Osteocyte (in vitro differentiated cells): ENCODE data around the gene WNT16. TPM values are rescaled to one million over a fixed set of nuclear protein-coding genes. Genes with fewer than 3 reads are reported as not detected.
"Not testable (repeated sequence)": the region's sequence is repeated elsewhere in the genome, so short reads cannot be mapped to it uniquely, and the experiment has no call there.

Experiments
- DNase-seq: peaks from one replicate; pipeline ENCODE4 v3.0.0; 2021; ENCODE audit warnings: mixed read lengths; ENCODE audit not compliant: unreplicated experiment; ENCODE audit errors: extremely low spot score
- H3K27ac Mint-ChIP-seq: one replicate; pipeline ENCODE4 v1.8.0; 2021; ENCODE audit warnings: mild to moderate bottlenecking, mixed read lengths; ENCODE audit not compliant: unreplicated experiment
- H3K27me3 Mint-ChIP-seq: one replicate; pipeline ENCODE4 v1.8.0; 2021; ENCODE audit warnings: mixed read lengths; ENCODE audit not compliant: unreplicated experiment
- H3K36me3 Mint-ChIP-seq: one replicate; pipeline ENCODE4 v1.8.0; 2021; ENCODE audit warnings: mixed read lengths; ENCODE audit not compliant: unreplicated experiment
- H3K4me1 Mint-ChIP-seq: one replicate; pipeline ENCODE4 v1.8.0; 2021; ENCODE audit warnings: mixed read lengths; ENCODE audit not compliant: unreplicated experiment
- H3K4me3 Mint-ChIP-seq: one replicate; pipeline ENCODE4 v1.8.0; 2021; ENCODE audit warnings: mild to moderate bottlenecking, moderate library complexity, mixed read lengths; ENCODE audit not compliant: unreplicated experiment
- H3K9me3 Mint-ChIP-seq: one replicate; pipeline ENCODE4 v1.8.0; 2021; ENCODE audit warnings: mixed read lengths; ENCODE audit not compliant: unreplicated experiment
- total RNA-seq: library from RNA; stranded (reverse); gene quantifications from 2 replicates; pipeline ENCODE4 v1.2.1, GENCODE V29; 2021
- TF ChIP-seq, protein P1 (sequence below): fragments of 200-600 bp; sonication (generic); IDR thresholded peaks from 2 replicates; pipeline ENCODE4 v1.5.0; 2021; ENCODE audit warnings: antibody characterized with exemption, mild to moderate bottlenecking, moderate library complexity

Gene WNT16
- total RNA-seq, 1 donor from 2014 or later, result 0.81 TPM

DNA sequence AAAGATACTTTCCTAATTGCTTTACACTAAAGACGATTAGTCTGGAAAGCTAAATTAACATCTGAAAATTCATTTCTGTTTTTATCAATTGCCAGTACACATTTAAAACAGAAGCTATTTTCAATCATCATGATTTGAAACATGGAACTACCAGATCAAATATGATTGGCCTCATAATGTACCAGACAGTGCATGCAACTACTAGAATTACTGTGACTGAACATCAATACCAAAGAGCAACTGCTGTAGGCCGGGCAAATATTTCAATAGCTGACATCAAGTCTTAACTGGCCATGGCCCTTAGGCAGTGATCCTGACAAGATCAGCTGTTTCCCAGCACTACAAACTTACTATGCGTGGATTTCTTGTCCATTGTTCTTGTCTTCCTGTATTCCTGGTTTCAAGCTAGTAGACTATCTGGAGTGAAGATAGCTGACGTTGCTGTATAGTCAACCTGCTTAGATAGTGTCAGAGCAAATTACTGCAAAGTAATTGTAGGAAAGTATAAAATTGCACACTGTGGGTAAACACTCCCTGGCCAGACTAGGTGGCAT is 21.7 kb upstream of the WNT16 start:
- H3K4me1 Mint-ChIP-seq, result peaks cover 33% of the 10 kb centered on the region
- TF ChIP-seq, protein P1, sequence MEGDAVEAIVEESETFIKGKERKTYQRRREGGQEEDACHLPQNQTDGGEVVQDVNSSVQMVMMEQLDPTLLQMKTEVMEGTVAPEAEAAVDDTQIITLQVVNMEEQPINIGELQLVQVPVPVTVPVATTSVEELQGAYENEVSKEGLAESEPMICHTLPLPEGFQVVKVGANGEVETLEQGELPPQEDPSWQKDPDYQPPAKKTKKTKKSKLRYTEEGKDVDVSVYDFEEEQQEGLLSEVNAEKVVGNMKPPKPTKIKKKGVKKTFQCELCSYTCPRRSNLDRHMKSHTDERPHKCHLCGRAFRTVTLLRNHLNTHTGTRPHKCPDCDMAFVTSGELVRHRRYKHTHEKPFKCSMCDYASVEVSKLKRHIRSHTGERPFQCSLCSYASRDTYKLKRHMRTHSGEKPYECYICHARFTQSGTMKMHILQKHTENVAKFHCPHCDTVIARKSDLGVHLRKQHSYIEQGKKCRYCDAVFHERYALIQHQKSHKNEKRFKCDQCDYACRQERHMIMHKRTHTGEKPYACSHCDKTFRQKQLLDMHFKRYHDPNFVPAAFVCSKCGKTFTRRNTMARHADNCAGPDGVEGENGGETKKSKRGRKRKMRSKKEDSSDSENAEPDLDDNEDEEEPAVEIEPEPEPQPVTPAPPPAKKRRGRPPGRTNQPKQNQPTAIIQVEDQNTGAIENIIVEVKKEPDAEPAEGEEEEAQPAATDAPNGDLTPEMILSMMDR, result no peak

DNA sequence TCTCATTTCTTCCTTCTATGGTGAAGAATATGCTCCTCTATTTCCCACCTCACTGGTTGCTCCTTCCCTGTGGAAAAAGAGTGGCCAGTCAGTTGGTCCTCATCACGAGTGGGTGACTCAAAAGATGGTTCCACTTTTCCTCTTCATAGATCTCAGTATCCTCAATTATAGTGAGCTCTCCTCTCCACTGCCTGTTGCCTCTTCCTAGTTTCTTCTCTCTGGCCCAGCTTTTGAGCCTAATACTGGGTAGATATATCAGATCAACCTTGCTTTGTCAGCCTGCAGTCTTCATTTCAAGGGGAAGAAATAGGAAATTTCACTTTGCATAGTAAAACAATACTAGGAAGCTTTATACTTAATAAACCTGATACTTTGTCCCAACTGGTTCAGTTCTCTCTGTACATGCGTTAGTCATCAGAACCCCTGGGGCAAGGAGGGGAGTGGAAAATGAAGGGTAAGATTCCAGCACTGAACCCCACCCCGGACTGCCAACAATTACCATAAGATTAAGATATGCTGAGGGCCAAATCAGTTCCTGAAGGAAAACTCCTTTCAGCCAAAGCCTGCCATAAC is 15.5 kb upstream of the WNT16 start:
- H3K9me3 Mint-ChIP-seq, result peaks cover 17% of the 10 kb centered on the region
- H3K4me3 Mint-ChIP-seq, result peak overlapping the region; percentile 22
- H3K4me1 Mint-ChIP-seq, result peaks cover 21% of the 10 kb centered on the region
- no peaks in the 10 kb centered on the region for H3K27me3 Mint-ChIP-seq
- DNase-seq, result no peak
- H3K36me3 Mint-ChIP-seq, result no peaks in the 10 kb centered on the region
- H3K27ac Mint-ChIP-seq, result peak overlapping the region; percentile 72
- TF ChIP-seq, protein P1, result no peak

More for the DNA sequence above, 21.7 kb upstream of the WNT16 start:
- no peak overlapping the region for H3K4me3 Mint-ChIP-seq
- H3K9me3 Mint-ChIP-seq, result peaks cover 12% of the 10 kb centered on the region
- no peak for DNase-seq
- H3K27me3 Mint-ChIP-seq, result no peaks in the 10 kb centered on the region
- H3K27ac Mint-ChIP-seq, result no peak overlapping the region
- no peaks in the 10 kb centered on the region for H3K36me3 Mint-ChIP-seq

DNA sequence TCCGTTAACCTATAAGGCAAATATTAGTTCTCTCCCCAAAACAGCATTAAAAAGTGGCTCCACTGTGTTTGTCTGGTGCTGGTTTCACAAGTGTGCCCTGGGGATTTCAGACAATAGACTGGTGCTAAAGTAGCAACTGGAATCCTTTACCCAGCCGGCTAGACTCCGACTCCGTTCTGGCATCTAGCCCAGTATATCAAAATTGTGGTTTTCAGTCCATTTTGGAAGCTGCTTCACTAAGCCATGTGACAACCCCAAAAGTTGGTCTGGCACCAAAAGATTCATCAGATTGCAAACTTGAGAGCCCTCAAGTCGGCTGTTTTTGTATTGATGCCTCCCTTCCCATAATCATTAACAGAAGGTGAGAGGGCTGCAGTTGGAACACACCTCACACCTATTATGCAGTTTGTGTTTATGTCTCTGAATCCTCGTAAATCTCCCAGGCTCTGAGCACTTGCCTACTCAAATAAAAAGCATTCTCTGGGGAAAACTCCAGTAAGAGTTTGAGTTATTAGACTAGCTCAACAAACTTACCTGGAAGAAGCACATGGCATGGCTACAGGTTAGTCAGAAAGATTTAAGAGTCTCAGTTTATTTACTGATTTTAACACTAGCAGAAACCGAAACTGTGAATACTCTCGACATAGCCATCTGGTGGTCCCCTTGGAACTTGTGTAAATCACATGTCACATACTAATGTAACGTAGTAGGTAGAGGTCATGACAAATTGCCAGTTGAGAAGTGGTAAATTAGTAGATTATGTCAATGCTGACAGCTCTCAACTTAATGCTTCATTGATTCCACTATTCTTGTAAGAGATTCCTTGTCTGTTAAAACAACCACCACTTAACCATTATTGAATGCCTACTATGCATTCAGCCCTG is 14.8 kb upstream of the WNT16 start:
- Mint-ChIP-seq H3K4me3 (peak overlapping the region; percentile 22), H3K27ac (peak overlapping the region; percentile 72), H3K36me3 (no peaks in the 10 kb centered on the region), H3K9me3 (peaks cover 13% of the 10 kb centered on the region), H3K4me1 (peaks cover 26% of the 10 kb centered on the region), H3K27me3 (no peaks in the 10 kb centered on the region)
- TF ChIP-seq, protein P1, result no peak
- DNase-seq, result no peak

DNA sequence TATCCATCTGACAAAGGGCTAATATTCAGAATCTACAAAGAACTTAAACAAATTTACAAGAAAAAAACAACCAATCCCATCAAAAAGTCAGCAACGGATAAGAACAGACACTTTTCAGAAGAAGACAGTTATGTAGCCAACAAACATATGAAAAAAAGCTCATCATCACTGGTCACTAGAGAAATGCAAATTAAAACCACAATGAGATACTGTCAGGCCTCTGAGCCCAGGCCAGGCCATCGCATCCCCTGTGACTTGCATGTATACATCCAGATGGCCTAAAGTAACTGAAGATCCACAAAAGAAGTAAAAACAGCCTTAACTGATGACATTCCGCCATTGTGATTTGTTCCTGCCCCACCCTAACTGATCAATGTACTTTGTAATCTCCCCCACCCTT is 13.6 kb upstream of the WNT16 start:
- H3K9me3 Mint-ChIP-seq, result peaks cover 11% of the 10 kb centered on the region
- not testable (repeated sequence) for H3K36me3 Mint-ChIP-seq, DNase-seq, H3K27ac Mint-ChIP-seq, H3K4me3 Mint-ChIP-seq, H3K27me3 Mint-ChIP-seq
- peaks cover 30% of the 10 kb centered on the region for H3K4me1 Mint-ChIP-seq

DNA sequence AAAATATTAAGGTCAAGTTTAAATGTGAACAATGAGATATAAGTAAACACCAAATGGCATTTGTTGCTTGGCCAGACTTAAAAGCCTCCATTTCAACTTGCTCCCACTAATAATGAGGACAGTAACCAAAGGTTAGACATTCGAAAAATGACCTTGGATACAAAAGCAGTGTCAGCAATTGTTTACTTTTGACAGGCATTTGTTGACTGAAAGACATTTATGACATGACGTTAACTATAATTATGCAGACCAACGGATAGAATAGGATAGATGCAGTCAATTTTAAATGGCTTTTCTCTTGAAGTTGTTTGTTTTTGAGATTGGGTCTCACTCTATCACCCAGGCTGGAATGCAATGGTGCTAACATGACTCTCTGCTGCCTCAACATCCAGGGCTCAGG is 6.3 kb upstream of the WNT16 start:
- peaks cover 11% of the 10 kb centered on the region for H3K4me1 Mint-ChIP-seq
- H3K36me3 Mint-ChIP-seq, result no peaks in the 10 kb centered on the region
- no peak overlapping the region for H3K27ac Mint-ChIP-seq
- H3K9me3 Mint-ChIP-seq, result no peaks in the 10 kb centered on the region
- H3K4me3 Mint-ChIP-seq, result no peak overlapping the region
- no peaks in the 10 kb centered on the region for H3K27me3 Mint-ChIP-seq
- DNase-seq, result no peak
- TF ChIP-seq, protein P1, result no peak
